HG02970 (cell line): ENCODE data around the gene THSD7B.

ENCODE experiments used
- ATAC-seq: cut with Tn5 transposase; IDR thresholded peaks from one replicate; pipeline ENCODE4 v1.9.1; 2021; ENCODE audit warnings: mild to moderate bottlenecking, moderate library complexity, moderate number of reproducible peaks; ENCODE audit not compliant: unreplicated experiment, low FRiP score

The THSD7B gene

GRCh38 chr2:137715731-137716191 is 950.4 kb downstream of the THSD7B start:
- ATAC-seq: no peak

- no peak for ATAC-seq
Observed at GRCh38 chr2:137718786-137719185, 953.4 kb downstream of the THSD7B start.

GRCh38 chr2:137721733-137722132 is 956.4 kb downstream of the THSD7B start:
- ATAC-seq: no peak

- no peak for ATAC-seq
Observed at GRCh38 chr2:137724912-137725311, 959.6 kb downstream of the THSD7B start.
